Tongue (tissue), 2 donors: Measurements from ENCODE around the gene PTK7. TPM values are rescaled to one million over a fixed set of nuclear protein-coding genes. Genes with fewer than 3 reads are reported as not detected.
A peak's percentile ranks its signal among the peaks of the same experiment; 100 is the strongest.
"Not testable (repeated sequence)": the region's sequence is repeated elsewhere in the genome, so short reads cannot be mapped to it uniquely, and the experiment has no call there.

Experiments used
- DNase-seq: peaks from one replicate; pipeline ENCODE4 v3.0.0-alpha.2; 2015
- total RNA-seq: library from RNA; depleted of rRNA; stranded (reverse); fragments of >200 nt; gene quantifications from one replicate; pipeline ENCODE4 v1.2.3, GENCODE V29; 2014

PTK7 gene
- 67.8 TPM for total RNA-seq

GRCh38 chr6:43075670-43076463 is at the start of gene PTK7:
TSS of gene PTK7 (plus strand) at chr6:43076314. CDS start at chr6:43076489, 175 bp downstream.
- peak; percentile 94 for DNase-seq

DNA sequence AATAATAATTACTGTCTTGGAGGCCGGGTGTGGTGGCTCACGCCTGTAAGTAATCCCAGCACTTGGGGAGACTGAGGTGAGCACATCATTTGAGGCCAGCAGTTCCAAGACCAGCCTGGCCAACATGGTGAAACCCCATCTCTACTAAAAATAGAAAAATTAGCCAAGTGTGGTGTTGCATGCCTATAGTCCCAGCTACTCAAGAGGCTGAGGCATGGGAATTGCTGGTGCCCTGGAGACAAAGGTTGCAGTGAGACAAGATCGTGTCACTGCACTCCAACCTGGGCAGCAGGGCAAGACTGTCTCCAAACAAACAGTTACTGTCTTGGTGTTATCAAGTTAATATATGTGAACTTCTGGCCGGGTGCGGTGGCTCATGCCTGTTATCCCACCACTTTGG is 49.7 kb upstream of the PTK7 start:
- no peak for DNase-seq

GRCh38 chr6:43029120-43029519 is 47.0 kb upstream of the PTK7 start:
- no peak for DNase-seq

- no peak for DNase-seq
Observed at GRCh38 chr6:43032326-43032725, 43.8 kb upstream of the PTK7 start.

GRCh38 chr6:43033496-43034189 is 42.5 kb upstream of the PTK7 start:
- no peak for DNase-seq

DNA sequence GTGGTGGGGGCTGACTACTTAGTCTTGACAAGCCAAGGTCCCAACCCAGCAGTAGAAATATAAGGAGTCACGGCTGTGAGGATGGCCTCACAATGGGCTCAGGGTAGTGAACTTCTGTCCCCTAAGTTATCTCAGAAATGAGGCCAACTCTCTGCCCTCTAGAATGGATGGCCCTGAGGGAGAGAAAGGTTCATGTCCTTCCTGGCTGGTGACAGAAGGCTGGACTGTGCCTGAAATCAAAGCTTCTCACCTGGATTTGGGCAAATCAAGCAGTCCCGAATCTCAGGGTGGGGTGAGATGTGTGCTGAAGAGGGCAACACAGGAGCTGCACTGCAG is 42.0 kb upstream of the PTK7 start:
- DNase-seq = no peak

DNA sequence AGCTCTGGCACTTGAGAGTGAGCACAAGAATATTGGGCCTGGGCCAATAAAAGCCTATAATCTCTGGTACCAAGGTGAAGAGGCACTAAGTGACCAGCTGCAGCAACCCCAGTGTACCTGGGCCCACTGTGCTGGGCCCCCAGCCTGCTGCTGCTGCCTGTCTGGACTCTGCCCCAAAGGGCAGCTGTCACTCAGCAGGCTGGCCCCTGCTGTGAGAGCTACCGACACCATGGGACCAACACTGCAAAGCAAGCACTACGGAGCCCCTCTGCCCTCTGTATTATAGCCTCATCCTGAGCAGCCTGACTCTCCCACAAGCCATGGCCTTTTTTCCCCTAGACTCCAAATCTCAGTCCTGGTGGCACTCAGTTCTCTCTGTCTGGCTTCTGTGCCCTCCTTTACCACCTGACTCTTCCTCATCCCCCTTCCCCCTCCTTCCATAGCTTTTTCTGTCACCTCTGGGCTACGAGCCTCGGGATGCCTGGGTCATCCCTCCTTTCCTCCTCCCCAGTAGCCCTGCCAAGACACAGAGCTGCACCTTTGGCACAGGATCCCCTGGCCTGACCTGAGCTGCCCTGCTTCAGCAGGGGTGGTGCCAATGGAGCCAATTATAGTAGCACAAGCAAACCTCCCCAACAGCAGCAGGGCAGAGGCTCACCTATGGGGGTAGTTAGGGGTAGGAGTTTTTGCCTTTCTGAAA is 40.5 kb upstream of the PTK7 start:
- no peak for DNase-seq

- DNase-seq = no peak
Observed at GRCh38 chr6:43036712-43037111, 39.4 kb upstream of the PTK7 start.

DNA sequence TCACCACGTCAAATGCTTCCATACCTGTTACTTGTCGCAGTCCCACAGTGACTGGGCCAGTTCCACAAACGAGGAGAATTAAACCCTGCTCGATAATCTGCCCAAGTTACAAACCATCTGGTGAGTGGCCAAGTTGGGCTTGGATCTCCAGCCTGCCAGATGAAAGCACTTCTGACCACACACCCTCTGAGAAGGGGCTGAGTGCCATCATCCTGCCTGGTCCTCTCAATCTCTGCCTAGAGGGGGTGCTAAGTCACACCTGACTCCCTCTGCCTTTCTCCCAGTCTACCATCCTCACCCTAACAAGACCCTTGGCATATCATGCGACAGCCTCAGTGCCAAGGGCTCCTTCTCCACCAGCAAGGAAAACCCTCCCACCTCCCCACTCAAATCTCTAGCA is 38.9 kb upstream of the PTK7 start:
- no peak for DNase-seq

DNA sequence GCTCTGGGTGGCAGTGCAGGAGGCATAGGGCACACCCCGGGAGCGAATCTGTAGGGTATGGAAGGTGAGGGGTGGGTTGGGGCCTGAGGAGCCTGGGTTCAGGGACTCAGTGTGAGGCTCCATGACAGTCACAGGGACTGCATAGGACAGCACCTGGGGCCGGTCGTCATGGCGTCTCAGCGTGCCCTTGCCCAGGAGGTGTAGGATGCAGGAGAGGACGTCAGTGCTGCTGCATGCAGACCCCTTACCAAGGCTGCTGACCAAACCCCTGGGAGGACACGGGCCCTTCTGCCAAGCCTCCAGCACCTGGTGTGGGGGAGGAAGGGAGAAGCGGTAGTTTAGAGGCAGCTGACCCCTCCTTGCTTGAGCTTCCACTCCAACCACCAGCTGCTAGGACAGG is 38.4 kb upstream of the PTK7 start:
- no peak for DNase-seq

DNA sequence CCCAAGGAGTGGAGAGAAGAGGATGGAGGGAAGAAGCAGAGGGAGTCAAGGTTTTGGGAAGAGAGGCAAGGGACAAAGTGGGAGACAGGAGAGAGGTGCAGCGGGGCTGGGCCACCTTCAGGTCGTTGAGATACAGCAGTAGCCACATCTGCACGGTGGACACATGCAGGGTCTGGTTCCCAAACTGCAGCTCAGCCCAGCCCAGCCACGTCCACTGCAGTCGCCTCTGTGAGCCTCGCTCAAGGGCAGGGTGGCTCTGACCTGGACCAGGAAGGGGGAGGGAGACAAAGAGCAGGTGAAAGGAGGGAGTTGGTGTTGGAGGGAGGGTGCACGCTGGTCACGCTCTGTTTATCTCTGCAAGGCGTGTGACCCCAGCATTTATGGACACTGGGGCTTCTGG is 37.4 kb upstream of the PTK7 start:
- DNase-seq = no peak

GRCh38 chr6:43040542-43041257 is 35.4 kb upstream of the PTK7 start:
- DNase-seq = no peak

DNA sequence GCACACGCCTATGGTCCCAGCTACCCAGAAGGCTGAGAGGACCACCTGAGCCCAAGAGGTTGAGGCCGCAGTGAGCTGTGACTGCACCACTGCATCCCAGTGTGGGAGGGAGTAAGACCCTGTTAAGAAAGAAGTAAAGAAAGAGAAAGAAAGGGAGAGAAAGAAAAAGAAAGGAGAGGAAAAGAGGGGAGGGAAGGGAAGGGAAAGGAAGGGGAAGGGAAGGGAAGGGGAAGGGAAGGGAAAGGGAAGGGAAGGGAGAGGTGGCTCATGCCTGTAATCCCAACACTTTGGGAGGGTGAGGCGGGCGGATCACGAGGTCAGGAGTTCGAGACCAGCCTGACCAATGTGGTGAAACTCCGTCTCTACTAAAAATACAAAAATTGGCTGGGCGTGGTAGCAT is 34.6 kb upstream of the PTK7 start:
- not testable (repeated sequence) for DNase-seq

- DNase-seq = no peak
Observed at GRCh38 chr6:43043310-43043709, 32.8 kb upstream of the PTK7 start.

DNA sequence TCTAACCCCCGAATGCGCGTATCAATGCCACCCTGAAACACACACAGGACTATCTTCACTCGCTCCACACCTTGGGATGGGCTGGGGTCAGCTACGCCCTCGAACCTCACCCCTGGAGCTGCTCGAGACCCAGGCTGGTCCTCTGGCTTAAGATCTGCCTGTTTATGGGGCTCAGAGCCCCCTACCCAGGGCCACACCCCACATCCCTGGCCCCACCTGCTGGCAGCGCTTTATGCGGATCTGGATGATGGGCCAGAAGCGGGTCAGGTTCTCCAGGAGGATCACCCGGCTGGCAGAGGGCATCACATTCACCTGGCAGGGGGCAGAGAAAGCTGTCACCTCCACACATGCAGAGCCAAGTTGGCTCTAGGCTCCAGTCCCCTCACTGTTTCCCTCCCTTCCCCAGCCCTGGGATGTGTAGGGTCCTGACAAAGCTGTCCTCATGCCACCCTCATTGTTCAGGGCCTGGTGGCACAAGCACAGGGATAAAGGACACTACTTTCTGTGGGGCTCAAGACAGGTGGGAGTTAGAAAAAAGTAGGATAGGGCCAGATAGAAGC is 30.7 kb upstream of the PTK7 start:
- no peak for DNase-seq

- no peak for DNase-seq
Observed at GRCh38 chr6:43047998-43048397, 28.1 kb upstream of the PTK7 start.

DNA sequence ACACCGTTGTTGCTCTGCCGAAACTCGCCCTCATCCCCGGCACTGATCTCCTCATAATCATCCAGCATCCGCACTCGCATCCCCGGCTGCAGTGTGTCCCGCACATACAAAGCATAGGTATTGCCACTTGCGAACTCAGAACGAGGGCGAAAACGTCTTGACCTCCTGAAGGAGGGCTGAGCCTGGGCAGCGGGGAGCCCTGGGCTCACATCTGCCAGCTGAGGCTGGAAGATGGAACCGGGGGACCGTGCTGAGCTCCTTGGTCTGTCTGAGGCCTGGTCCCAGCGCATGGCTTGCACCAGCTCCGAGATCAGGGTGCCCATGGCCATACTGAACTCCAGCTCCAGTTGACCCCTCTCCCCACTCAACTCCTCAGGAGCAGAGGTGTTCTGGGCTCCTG is 25.1 kb upstream of the PTK7 start:
- DNase-seq = no peak

GRCh38 chr6:43052225-43052841 is 23.8 kb upstream of the PTK7 start:
- no peak for DNase-seq

DNA sequence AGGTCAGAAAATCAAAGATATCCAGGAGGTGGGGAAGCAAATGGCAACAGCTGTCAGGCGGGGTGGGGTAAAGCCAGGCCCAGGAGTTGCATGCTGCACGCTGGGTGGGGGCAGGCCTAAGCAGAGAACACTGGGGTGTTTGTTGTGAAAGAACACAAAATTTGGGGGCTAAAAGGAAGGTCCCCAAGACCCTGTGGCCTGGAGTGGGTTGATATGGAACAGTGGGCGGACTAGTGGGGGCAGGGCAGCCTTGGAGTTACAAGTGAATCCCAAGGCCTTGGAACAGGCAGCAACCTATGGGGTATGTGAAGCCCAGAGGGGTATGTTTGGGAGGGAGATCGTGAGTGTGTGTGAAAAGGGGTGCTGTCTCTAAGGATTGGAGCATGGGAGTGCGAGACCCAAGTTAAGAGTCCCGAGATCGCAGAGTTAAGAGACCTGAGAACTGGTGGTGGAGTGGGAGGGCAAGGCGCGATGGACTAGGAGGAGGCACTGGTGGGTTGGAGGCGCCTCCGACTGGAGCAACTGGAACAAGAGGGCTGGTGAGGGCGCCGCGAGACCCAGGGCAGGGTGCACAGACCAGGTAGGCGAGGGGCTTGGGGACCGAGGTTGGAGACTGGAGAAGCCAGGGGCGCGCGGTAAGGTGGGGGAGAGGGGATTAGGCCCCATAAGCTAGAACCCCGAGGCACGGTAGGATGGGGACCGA is 23.1 kb upstream of the PTK7 start:
- DNase-seq = peak; percentile 73

DNA sequence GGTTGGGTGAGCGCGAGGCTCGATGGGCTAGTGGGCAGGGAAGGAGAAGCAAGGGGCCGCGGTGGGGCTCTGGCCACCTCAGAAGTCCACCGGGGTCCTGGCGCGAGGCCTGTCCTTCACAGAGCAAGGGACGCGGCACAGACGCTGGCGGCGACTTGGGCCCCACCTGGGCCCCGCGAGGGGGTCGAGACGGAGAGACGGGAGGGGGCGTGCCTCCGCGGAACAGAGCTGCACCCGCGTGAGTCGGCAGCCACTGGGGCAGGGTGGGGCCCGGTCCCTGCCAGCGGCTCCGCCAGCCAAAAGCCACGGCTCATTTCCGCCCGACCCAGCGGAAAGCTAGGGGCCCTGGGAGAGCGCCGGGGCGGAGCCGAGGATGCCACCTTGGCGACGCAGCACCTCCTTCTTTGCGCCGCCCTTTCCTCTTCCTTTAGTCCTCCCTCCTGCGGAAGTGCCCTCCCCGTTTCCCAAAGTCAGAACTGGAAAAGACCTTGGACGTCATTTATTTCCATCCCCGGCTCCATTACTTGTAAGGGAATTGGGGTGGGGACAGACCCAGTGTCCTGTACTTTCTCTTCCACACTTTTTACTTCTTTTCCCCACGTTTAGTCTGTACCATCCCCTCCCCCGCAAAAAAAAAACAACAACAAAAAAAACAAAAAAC is 22.4 kb upstream of the PTK7 start, which contains the start of gene CUL7:
Gene CUL7, minus strand, starts transcription at position 307 of the 661 bp plus-strand sequence. CDS start 1,063 bp downstream, outside the sequence.
- peak; percentile 98 for DNase-seq
